HepG2 (cell line): Measurements from ENCODE around the gene WDCP. TPM values are rescaled to one million over a fixed set of nuclear protein-coding genes. Genes with fewer than 3 reads are reported as not detected.

Experiments
- CEBPG ChIP-seq: IDR thresholded peaks from 2 replicates; pipeline ENCODE4 v1.6.1; 2016
- DZIP1 ChIP-seq: sonication (generic); formaldehyde crosslinking; IDR thresholded peaks from 2 replicates; pipeline ENCODE4 v1.5.0; 2020; ENCODE audit warnings: mild to moderate bottlenecking, missing genetic modification reagents
- FLYWCH1 ChIP-seq: sonication (generic); formaldehyde crosslinking; IDR thresholded peaks from 2 replicates; pipeline ENCODE4 v1.8.1; 2023; ENCODE audit warnings: mild to moderate bottlenecking, missing genetic modification reagents
- KAT2B ChIP-seq: fragments of 150-350 bp; IDR thresholded peaks from 2 replicates; pipeline ENCODE4 v1.6.1; 2014; ENCODE audit warnings: low read depth, low read length, borderline replicate concordance
- KLF11 ChIP-seq: IDR thresholded peaks from 2 replicates; pipeline ENCODE4 v1.6.1; 2016; ENCODE audit warnings: missing compliant biosample characterization
- KLF16 ChIP-seq, 2 experiments: sonication (generic) in 1 of 2; formaldehyde crosslinking in 1 of 2; IDR thresholded peaks; 2 replicates each; pipeline versions ENCODE4 v1.6.1 to v1.8.0; 2016 to 2023; ENCODE audit warnings: missing genetic modification reagents in 2 of 2, missing compliant biosample characterization in 1 of 2
- MAZ ChIP-seq, 2 experiments: sonication (generic) in 1 of 2; formaldehyde crosslinking in 1 of 2; IDR thresholded peaks; 2 replicates each; pipeline versions ENCODE4 v1.5.0 to v1.6.1; 2012 to 2020; ENCODE audit warnings: low read depth in 2 of 2, mild to moderate bottlenecking in 2 of 2, borderline replicate concordance in 1 of 2, improper control_type of control experiment in 1 of 2, low read length in 1 of 2, missing genetic modification reagents in 1 of 2, moderate library complexity in 1 of 2
- PRDM15 ChIP-seq: sonication (generic); formaldehyde crosslinking; IDR thresholded peaks from 2 replicates; pipeline ENCODE4 v1.4.0; 2020; ENCODE audit warnings: missing genetic modification reagents
- RFXAP ChIP-seq: sonication (generic); formaldehyde crosslinking; IDR thresholded peaks from 2 replicates; pipeline ENCODE4 v1.4.0; 2020; ENCODE audit warnings: missing genetic modification reagents, borderline replicate concordance
- SAP130 ChIP-seq: IDR thresholded peaks from 2 replicates; pipeline ENCODE4 v1.6.1; 2016; ENCODE audit warnings: low read depth
- SMC3 ChIP-seq: IDR thresholded peaks from 2 replicates; pipeline ENCODE4 v1.6.1; 2011; ENCODE audit warnings: low read length, improper control_type of control experiment
- TIGD3 ChIP-seq: sonication (generic); formaldehyde crosslinking; IDR thresholded peaks from 2 replicates; pipeline ENCODE4 v1.5.1; 2020; ENCODE audit warnings: mild to moderate bottlenecking, missing genetic modification reagents, borderline replicate concordance
- ZKSCAN5 ChIP-seq: sonication (generic); formaldehyde crosslinking; IDR thresholded peaks from 2 replicates; pipeline ENCODE4 v1.5.1; 2020; ENCODE audit warnings: mild to moderate bottlenecking, missing genetic modification reagents
- ZNF224 ChIP-seq: sonication (generic); formaldehyde crosslinking; IDR thresholded peaks from 2 replicates; pipeline ENCODE4 v1.5.0; 2020; ENCODE audit warnings: mild to moderate bottlenecking, missing genetic modification reagents
- ZNF350 ChIP-seq: sonication (generic); formaldehyde crosslinking; IDR thresholded peaks from 2 replicates; pipeline ENCODE4 v1.4.0; 2020; ENCODE audit warnings: mild to moderate bottlenecking, low read depth, missing genetic modification reagents, borderline replicate concordance
- ZNF468 ChIP-seq: sonication (generic); formaldehyde crosslinking; IDR thresholded peaks from 2 replicates; pipeline ENCODE4 v1.8.0; 2022; ENCODE audit warnings: mild to moderate bottlenecking, moderate library complexity, missing genetic modification reagents
- ZNF513 ChIP-seq: sonication (generic); formaldehyde crosslinking; conservative IDR thresholded peaks from 2 replicates; pipeline ENCODE4 v1.5.0; 2020; ENCODE audit warnings: missing genetic modification reagents
- ZNF652 ChIP-seq: IDR thresholded peaks from 2 replicates; pipeline ENCODE4 v1.6.1; 2016; ENCODE audit warnings: low read depth, borderline replicate concordance
- polyA plus RNA-seq, 8 experiments: library from polyadenylated mRNA; depleted of rRNA in 3 of 8; stranded (reverse) in 7 of 8; unstranded in 1 of 8; fragments of >200 nt; fragmentation: Illumina TruSeq in 4 of 8; extraction: Trizol in 4 of 8; gene quantifications; 2 replicates each; pipeline versions ENCODE4 v1.2.1 to v1.2.3, GENCODE V29; 2011 to 2016; ENCODE audit warnings: low read depth in 4 of 8, missing spikeins in 1 of 8, mixed read lengths in 1 of 8; ENCODE audit not compliant: insufficient read depth in 1 of 8
- total RNA-seq, 5 experiments: library from RNA; depleted of rRNA; stranded (reverse); fragments of >200 nt; fragmentation: Illumina TruSeq; extraction: Trizol; gene quantifications; 2 replicates each; pipeline ENCODE4 v1.2.3, GENCODE V29; 2016; ENCODE audit warnings: low read depth in 1 of 5

The WDCP gene
- total and polyA plus RNA-seq, 2 of the 13 experiments (the other 11 are each of a cell fraction or from before 2014, with no cell fraction given): 17.4 to 22.6 TPM

- TF ChIP-seq MAZ (IDR thresholded peaks at IDR 0.05; ENCODE audit: borderline replicate concordance, low read depth, low read length) (no peak), MAZ (CRISPR knock-in tag; IDR thresholded peaks at IDR 0.05; ENCODE audit: low read depth) (no peak), ZNF468 (CRISPR knock-in tag) (peak; percentile 48; the same call in 1 of the 2 replicates), ZKSCAN5 (CRISPR knock-in tag) (no peak), TIGD3 (CRISPR knock-in tag) (no peak; the same call in 1 of the 2 replicates), KLF11 (CRISPR knock-in tag) (0 out of 2 replicates have a peak, but pooled peaks have one; percentile 34), ZNF652 (no peak), ZNF513 (no peak), DZIP1 (CRISPR knock-in tag) (peak; percentile 57; the same call in 1 of the 2 replicates), KLF16 (CRISPR knock-in tag; IDR thresholded peaks at IDR 0.05) (peak in 1 of 2 experiments; percentile 70; a peak in 1 of 4 replicates), FLYWCH1 (no peak), SMC3 (0 out of 2 replicates have a peak, but pooled peaks have one; percentile 2), SAP130 (CRISPR knock-in tag) (peak; percentile 61), RFXAP (CRISPR knock-in tag) (no peak), ZNF224 (CRISPR knock-in tag) (no peak), PRDM15 (CRISPR knock-in tag) (no peak), KAT2B (no peak), CEBPG (peak; percentile 85), ZNF350 (CRISPR knock-in tag) (no peak; the same call in 1 of the 2 replicates)
Measured at GRCh38 chr2:24022324-24022974, 24.7 kb downstream of the WDCP start (continued).
